H1 (cell line): ENCODE data around the gene ALG14.

Source experiments
- EZH2 ChIP-seq: fragments of 200-600 bp; sonication (generic); IDR thresholded peaks from 2 replicates; pipeline ENCODE4 v1.7.1; 2012; ENCODE audit warnings: low read depth, mild to moderate bottlenecking, moderate library complexity, low read length, inconsistent platforms; ENCODE audit not compliant: severe bottlenecking
- POLR2A ChIP-seq, 2 experiments: IDR thresholded peaks; 1 replicate in 1 of 2; 2 replicates in 1 of 2; pipeline ENCODE4 v1.6.1; 2011; ENCODE audit warnings: low read depth in 2 of 2, low read length in 2 of 2, mild to moderate bottlenecking in 2 of 2; ENCODE audit errors: control extremely low read depth in 1 of 2
- SAP30 ChIP-seq: fragments of 300-600 bp; sonication (generic); IDR thresholded peaks from 2 replicates; pipeline ENCODE4 v1.7.1; 2012; ENCODE audit warnings: low read length, moderate library complexity, mild to moderate bottlenecking, inconsistent platforms; ENCODE audit not compliant: insufficient read depth, insufficient replicate concordance
- SIN3A ChIP-seq, 2 experiments: IDR thresholded peaks in 1 of 2; conservative IDR thresholded peaks in 1 of 2; 2 replicates each; pipeline ENCODE4 v1.6.1; 2011 to 2012; ENCODE audit warnings: low read length in 2 of 2, improper control_type of control experiment in 1 of 2, low read depth in 1 of 2, mild to moderate bottlenecking in 1 of 2
- SP2 ChIP-seq: IDR thresholded peaks from 2 replicates; pipeline ENCODE4 v1.6.1; 2012; ENCODE audit warnings: mild to moderate bottlenecking, low read length, inconsistent platforms
- ZNF274 ChIP-seq: IDR thresholded peaks from 2 replicates; pipeline ENCODE4 v1.7.0; 2012; ENCODE audit warnings: low read length, borderline replicate concordance; ENCODE audit errors: extremely low read depth
- TF ChIP-seq, protein P1 (sequence below), 3 experiments: IDR thresholded peaks; 1 replicate in 2 of 3; 2 replicates in 1 of 3; pipeline versions ENCODE4 v1.5.1 to v1.6.1; 2011; ENCODE audit warnings: low read length in 3 of 3, mild to moderate bottlenecking in 3 of 3, inconsistent platforms in 2 of 3, low read depth in 1 of 3, moderate library complexity in 1 of 3; ENCODE audit not compliant: insufficient read depth in 1 of 3; ENCODE audit errors: control extremely low read depth in 1 of 3

DNA sequence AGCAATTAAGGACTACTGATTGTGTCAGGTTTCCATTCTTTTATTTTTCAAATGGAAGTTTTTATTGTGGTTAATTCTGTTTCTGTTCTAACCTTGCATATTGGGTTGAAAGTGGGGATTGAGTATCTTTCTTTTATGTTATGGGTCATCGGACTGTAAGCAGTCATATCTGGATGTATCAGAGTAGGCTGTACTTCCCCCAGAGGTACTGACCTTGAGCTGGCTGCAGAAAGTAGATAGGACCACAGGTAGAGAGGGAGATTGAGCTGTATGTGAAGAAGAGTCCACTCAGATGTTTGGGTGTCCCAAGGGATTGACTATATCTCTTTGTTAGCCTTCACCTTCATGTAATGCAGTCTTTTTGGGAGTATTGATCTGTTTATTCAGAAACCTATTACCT is 20.5 kb upstream of the ALG14 start:
- TF ChIP-seq, protein P1, sequence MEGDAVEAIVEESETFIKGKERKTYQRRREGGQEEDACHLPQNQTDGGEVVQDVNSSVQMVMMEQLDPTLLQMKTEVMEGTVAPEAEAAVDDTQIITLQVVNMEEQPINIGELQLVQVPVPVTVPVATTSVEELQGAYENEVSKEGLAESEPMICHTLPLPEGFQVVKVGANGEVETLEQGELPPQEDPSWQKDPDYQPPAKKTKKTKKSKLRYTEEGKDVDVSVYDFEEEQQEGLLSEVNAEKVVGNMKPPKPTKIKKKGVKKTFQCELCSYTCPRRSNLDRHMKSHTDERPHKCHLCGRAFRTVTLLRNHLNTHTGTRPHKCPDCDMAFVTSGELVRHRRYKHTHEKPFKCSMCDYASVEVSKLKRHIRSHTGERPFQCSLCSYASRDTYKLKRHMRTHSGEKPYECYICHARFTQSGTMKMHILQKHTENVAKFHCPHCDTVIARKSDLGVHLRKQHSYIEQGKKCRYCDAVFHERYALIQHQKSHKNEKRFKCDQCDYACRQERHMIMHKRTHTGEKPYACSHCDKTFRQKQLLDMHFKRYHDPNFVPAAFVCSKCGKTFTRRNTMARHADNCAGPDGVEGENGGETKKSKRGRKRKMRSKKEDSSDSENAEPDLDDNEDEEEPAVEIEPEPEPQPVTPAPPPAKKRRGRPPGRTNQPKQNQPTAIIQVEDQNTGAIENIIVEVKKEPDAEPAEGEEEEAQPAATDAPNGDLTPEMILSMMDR (IDR thresholded peaks at IDR 0.05; ENCODE audit: control extremely low read depth in 1 of 3, insufficient read depth in 1 of 3, low read depth in 1 of 3, low read length in 3 of 3), result no peak
- TF ChIP-seq ZNF274 (no peak), SAP30 (no peak), EZH2 (no peak), SIN3A (conservative IDR thresholded peaks at IDR 0.05 in 1 of 2, IDR thresholded peaks at IDR 0.05 in 1 of 2; ENCODE audit: low read depth in 1 of 2, low read length in 2 of 2) (no peak), SP2 (no peak), POLR2A (IDR thresholded peaks at IDR 0.05; ENCODE audit: control extremely low read depth in 1 of 2, low read depth in 2 of 2, low read length in 2 of 2) (no peak)
